IMR-90 (cell line): ENCODE data around the gene RUNDC3A.

Experiments
- BHLHE40 ChIP-seq: fragments of 150-350 bp; IDR thresholded peaks from 2 replicates; pipeline ENCODE4 v1.6.1; 2016; ENCODE audit warnings: mild to moderate bottlenecking, low read depth, low read length
- CEBPB ChIP-seq: IDR thresholded peaks from 2 replicates; pipeline ENCODE4 v1.6.1; 2012; ENCODE audit warnings: low read depth, low read length, improper control_type of control experiment
- CHD1 ChIP-seq: IDR thresholded peaks from 2 replicates; pipeline ENCODE4 v1.6.1; 2012; ENCODE audit warnings: low read depth, low read length, improper control_type of control experiment
- MAFK ChIP-seq: IDR thresholded peaks from 2 replicates; pipeline ENCODE4 v1.6.1; 2012; ENCODE audit warnings: low read depth, low read length, improper control_type of control experiment
- POLR2A ChIP-seq: IDR thresholded peaks from 2 replicates; pipeline ENCODE4 v1.6.1; 2012; ENCODE audit warnings: mild to moderate bottlenecking, low read depth, low read length
- RAD21 ChIP-seq: IDR thresholded peaks from 2 replicates; pipeline ENCODE4 v1.6.1; 2012; ENCODE audit warnings: low read length, improper control_type of control experiment
- SMC3 ChIP-seq: fragments of 150-350 bp; IDR thresholded peaks from 2 replicates; pipeline ENCODE4 v1.6.1; 2016; ENCODE audit warnings: low read depth, mild to moderate bottlenecking, antibody characterized with exemption, low read length, moderate library complexity
- TF ChIP-seq, protein P1 (sequence below): conservative IDR thresholded peaks from 2 replicates; pipeline ENCODE4 v1.5.1; 2012; ENCODE audit warnings: mild to moderate bottlenecking, low read depth, low read length, improper control_type of control experiment
- TF ChIP-seq, protein P2 (sequence below): fragments of 150-350 bp; IDR thresholded peaks from 2 replicates; pipeline ENCODE4 v1.6.1; 2017; ENCODE audit warnings: mild to moderate bottlenecking, antibody characterized with exemption, low read length, low read depth

DNA sequence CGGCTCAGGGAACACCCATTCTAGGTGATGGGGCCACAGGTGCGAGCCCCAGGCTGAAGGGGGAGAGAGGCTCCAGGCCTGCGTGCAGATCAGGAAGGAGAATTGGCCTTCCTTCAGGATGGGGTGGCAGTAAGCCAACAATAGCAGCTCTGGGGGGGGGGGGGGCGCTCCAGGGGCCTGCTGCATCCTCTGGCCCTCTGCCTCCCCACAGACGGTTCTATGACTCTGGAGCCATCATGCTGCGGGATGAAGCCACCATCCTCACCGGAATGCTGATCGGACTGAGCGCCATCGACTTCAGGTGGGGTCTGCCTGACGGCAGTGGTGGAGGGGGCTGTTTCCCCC, 6.1 kb downstream of the RUNDC3A start:
- TF ChIP-seq, protein P1, sequence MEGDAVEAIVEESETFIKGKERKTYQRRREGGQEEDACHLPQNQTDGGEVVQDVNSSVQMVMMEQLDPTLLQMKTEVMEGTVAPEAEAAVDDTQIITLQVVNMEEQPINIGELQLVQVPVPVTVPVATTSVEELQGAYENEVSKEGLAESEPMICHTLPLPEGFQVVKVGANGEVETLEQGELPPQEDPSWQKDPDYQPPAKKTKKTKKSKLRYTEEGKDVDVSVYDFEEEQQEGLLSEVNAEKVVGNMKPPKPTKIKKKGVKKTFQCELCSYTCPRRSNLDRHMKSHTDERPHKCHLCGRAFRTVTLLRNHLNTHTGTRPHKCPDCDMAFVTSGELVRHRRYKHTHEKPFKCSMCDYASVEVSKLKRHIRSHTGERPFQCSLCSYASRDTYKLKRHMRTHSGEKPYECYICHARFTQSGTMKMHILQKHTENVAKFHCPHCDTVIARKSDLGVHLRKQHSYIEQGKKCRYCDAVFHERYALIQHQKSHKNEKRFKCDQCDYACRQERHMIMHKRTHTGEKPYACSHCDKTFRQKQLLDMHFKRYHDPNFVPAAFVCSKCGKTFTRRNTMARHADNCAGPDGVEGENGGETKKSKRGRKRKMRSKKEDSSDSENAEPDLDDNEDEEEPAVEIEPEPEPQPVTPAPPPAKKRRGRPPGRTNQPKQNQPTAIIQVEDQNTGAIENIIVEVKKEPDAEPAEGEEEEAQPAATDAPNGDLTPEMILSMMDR: no peak
- TF ChIP-seq BHLHE40: no peak
- no peak for TF ChIP-seq POLR2A
- TF ChIP-seq, protein P2, sequence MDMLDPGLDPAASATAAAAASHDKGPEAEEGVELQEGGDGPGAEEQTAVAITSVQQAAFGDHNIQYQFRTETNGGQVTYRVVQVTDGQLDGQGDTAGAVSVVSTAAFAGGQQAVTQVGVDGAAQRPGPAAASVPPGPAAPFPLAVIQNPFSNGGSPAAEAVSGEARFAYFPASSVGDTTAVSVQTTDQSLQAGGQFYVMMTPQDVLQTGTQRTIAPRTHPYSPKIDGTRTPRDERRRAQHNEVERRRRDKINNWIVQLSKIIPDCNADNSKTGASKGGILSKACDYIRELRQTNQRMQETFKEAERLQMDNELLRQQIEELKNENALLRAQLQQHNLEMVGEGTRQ: no peak
- no peak for TF ChIP-seq CHD1
- TF ChIP-seq MAFK: no peak
- TF ChIP-seq RAD21: no peak
- TF ChIP-seq SMC3: no peak
- no peak for TF ChIP-seq CEBPB
